K562 (cell line): ENCODE data around the gene CNTROB. TPM values are rescaled to one million over a fixed set of nuclear protein-coding genes. Genes with fewer than 3 reads are reported as not detected.

Experiments
- ATAC-seq: fragments of 200-7000 bp; cut with Tn5 transposase; 3 replicates; pipeline ENCODE4 v1.9.1; 2020; ENCODE audit warnings: moderate library complexity
- BruUV-seq: library from RNA; stranded (reverse); fragments of 400-500 nt; replicated peaks from 2 replicates; lab custom pipeline; 2021; lab: Mats Ljungman, UMichigan
- CTCF ChIA-PET: fragments of 300-600 bp; formaldehyde crosslinking; extraction: SDS; loops from one replicate; lab custom pipeline; 2021; ENCODE audit warnings: low intra/inter-chr PET ratio; lab: Yijun Ruan, JAX
- POLR2A ChIA-PET: fragments of 300-600, 350-650 bp; sonication (Branson Sonifier 250); formaldehyde crosslinking; extraction: SDS; loops from one replicate; lab custom pipeline; 2021; ENCODE audit warnings: antibody characterized with exemption, inconsistent platforms; lab: Yijun Ruan, JAX
- DNase-seq, 4 experiments: peaks; one replicate each; pipeline versions ENCODE4 v3.0.0 to v3.0.0-alpha.2; 2011 to 2018; ENCODE audit warnings: low spot score in 3 of 4, mixed read lengths in 3 of 4; ENCODE audit errors: extremely low read depth in 1 of 4
- FAIRE-seq: peaks from 2 replicates; lab custom pipeline; 2011; peaks lifted over from hg19 to GRCh38; lab: Jason Lieb, UNC
- H2AFZ ChIP-seq: 2 replicates; pipeline ENCODE4 v1.6.0; 2011; ENCODE audit warnings: low read depth, low read length, control low read depth, inconsistent platforms
- H3K27ac ChIP-seq: fragments of 200-600 bp; 3 replicates; pipeline ENCODE4 v1.8.0; 2011; ENCODE audit warnings: low read depth, mild to moderate bottlenecking, control low read depth, inconsistent platforms, low read length, moderate library complexity, mixed read lengths; ENCODE audit errors: extremely low read depth
- H3K27me3 ChIP-seq, 2 experiments: fragments of 300-600 bp in 1 of 2; 2 replicates in 1 of 2; 3 replicates in 1 of 2; pipeline versions ENCODE4 v1.6.0 to v1.8.0; 2011; ENCODE audit warnings: inconsistent platforms in 2 of 2, low read length in 2 of 2, mild to moderate bottlenecking in 1 of 2, mixed read lengths in 1 of 2, moderate library complexity in 1 of 2; ENCODE audit not compliant: control insufficient read depth in 2 of 2, insufficient read depth in 2 of 2
- H3K36me3 ChIP-seq: fragments of 300-600 bp; 3 replicates; pipeline ENCODE4 v1.8.0; 2011; ENCODE audit warnings: mild to moderate bottlenecking, low read length, inconsistent platforms; ENCODE audit not compliant: control insufficient read depth, insufficient read depth
- H3K4me1 ChIP-seq, 2 experiments: fragments of 200-600 bp in 1 of 2; replicated peaks in 1 of 2; 2 replicates in 1 of 2; 3 replicates in 1 of 2; pipeline versions ENCODE4 v1.5.1 to v1.8.0; 2011; ENCODE audit warnings: inconsistent platforms in 2 of 2, low read length in 2 of 2, mild to moderate bottlenecking in 1 of 2, mixed read lengths in 1 of 2, moderate library complexity in 1 of 2; ENCODE audit not compliant: control insufficient read depth in 2 of 2, insufficient read depth in 2 of 2
- H3K4me2 ChIP-seq: 2 replicates; pipeline ENCODE4 v1.6.1; 2011; ENCODE audit warnings: low read length, control low read depth, inconsistent platforms, mixed read lengths; ENCODE audit not compliant: insufficient read depth
- H3K4me3 ChIP-seq: fragments of 200-600 bp; sonication (generic), shearing (Covaris generic); 2 replicates; pipeline ENCODE4 v1.5.1; 2016; ENCODE audit warnings: control low read depth, inconsistent platforms
- H3K79me2 ChIP-seq: fragments of 200-600 bp; 3 replicates; pipeline ENCODE4 v1.8.0; 2011; ENCODE audit warnings: low read length, inconsistent platforms; ENCODE audit not compliant: control insufficient read depth, insufficient read depth
- H3K9ac ChIP-seq, 2 experiments: 2 replicates each; pipeline versions ENCODE4 v1.6.0 to v1.6.1; 2011; ENCODE audit warnings: low read depth in 2 of 2, low read length in 2 of 2, control low read depth in 1 of 2, inconsistent platforms in 1 of 2, mild to moderate bottlenecking in 1 of 2, mixed read lengths in 1 of 2; ENCODE audit not compliant: insufficient read depth in 1 of 2
- H3K9me1 ChIP-seq: one replicate; pipeline ENCODE4 v1.6.0; 2011; ENCODE audit warnings: inconsistent platforms, mild to moderate bottlenecking, low read length, moderate library complexity; ENCODE audit not compliant: control insufficient read depth, insufficient read depth
- H3K9me3 ChIP-seq: replicated peaks from 2 replicates; pipeline ENCODE4 v1.5.1; 2011; ENCODE audit warnings: low read depth, low read length, inconsistent platforms; ENCODE audit not compliant: control insufficient read depth, insufficient read depth
- H4K20me1 ChIP-seq: replicated peaks from 2 replicates; pipeline ENCODE4 v1.6.1; 2011; ENCODE audit warnings: low read length, inconsistent platforms, mixed read lengths; ENCODE audit not compliant: control insufficient read depth, insufficient read depth
- DDX20 ChIP-seq: fragments of 450-650 bp; IDR thresholded peaks from 2 replicates; pipeline ENCODE4 v1.6.1; 2016; ENCODE audit warnings: missing genetic modification characterization, low read depth, mild to moderate bottlenecking, missing compliant biosample characterization, moderate library complexity
- DLX4 ChIP-seq: fragments of 250-450 bp; sonication (Bioruptor Pico); IDR thresholded peaks from 2 replicates; pipeline ENCODE4 v1.6.1; 2021; ENCODE audit warnings: mild to moderate bottlenecking
- PHF8 ChIP-seq: fragments of 200-600 bp; sonication (generic); IDR thresholded peaks from 2 replicates; pipeline ENCODE4 v1.6.1; 2012; ENCODE audit warnings: mixed run types, mild to moderate bottlenecking, inconsistent platforms, low read length, moderate library complexity, borderline replicate concordance
- SMAD4 ChIP-seq: fragments of 250-450 bp; sonication (Bioruptor Pico); conservative IDR thresholded peaks from 2 replicates; pipeline ENCODE4 v1.8.0; 2021; ENCODE audit warnings: inconsistent platforms, mild to moderate bottlenecking, moderate library complexity
- WHSC1 ChIP-seq: IDR thresholded peaks from one replicate; pipeline ENCODE4 v1.6.1; 2012; ENCODE audit warnings: low read length, control low read depth, inconsistent platforms
- ZNF436 ChIP-seq: fragments of 250-450, 450-650 bp; sonication (Bioruptor Pico); formaldehyde crosslinking; IDR thresholded peaks from 2 replicates; pipeline ENCODE4 v1.7.0; 2020; ENCODE audit warnings: mild to moderate bottlenecking
- WGBS: fragments of 100-300 bp; shearing (Covaris generic); methylation state at CpG from one replicate; pipeline ENCODE4 v1.1.6; 2016; ENCODE audit warnings: low coverage, mixed read lengths; ENCODE audit not compliant: insufficient coverage; ENCODE audit errors: missing lambda C conversion rate; 5-methylcytosine and 5-hydroxymethylcytosine counted together
- in situ Hi-C: fragments of 300-500 bp; cut with MboI; formaldehyde crosslinking; loops from 4 replicates; pipeline ENCODE4 v1.15.0; 2018; ENCODE audit warnings: inconsistent platforms, mixed read lengths
- intact Hi-C: fragments of 100-400 bp; cut with micrococcal nuclease; formaldehyde crosslinking; loops from 2 replicates; pipeline ENCODE4 v1.14.2; 2022
- polyA plus RNA-seq, 8 experiments: library from polyadenylated mRNA; depleted of rRNA in 4 of 8; stranded (reverse) in 5 of 8; unstranded in 3 of 8; fragments of >200 nt; fragmentation: Nextera tagmentation in 2 of 8; fragmentation: Illumina TruSeq in 1 of 8; extraction: Ambion mirVana in 2 of 8; extraction: Trizol in 1 of 8; gene quantifications; 2 replicates each; pipeline versions ENCODE4 v1.2.1 to v1.2.3, GENCODE V29; 2011 to 2014; ENCODE audit warnings: inconsistent platforms in 1 of 8, missing spikeins in 1 of 8
- total RNA-seq, 7 experiments: library from RNA; depleted of rRNA in 6 of 7; stranded (reverse); fragments of >200 nt in 6 of 7; fragmentation: Illumina TruSeq in 2 of 7; extraction: Trizol in 2 of 7; gene quantifications; 2 replicates each; pipeline versions ENCODE4 v1.2.1 to v1.2.3, GENCODE V29; 2011 to 2021; ENCODE audit warnings: low replicate concordance in 1 of 7

The CNTROB gene
- total and polyA plus RNA-seq, 9 of the 15 experiments (the other 6 are each of a cell fraction or from before 2014, with no cell fraction given): 1.9 to 33.3 (median 23.0) TPM

DNA sequence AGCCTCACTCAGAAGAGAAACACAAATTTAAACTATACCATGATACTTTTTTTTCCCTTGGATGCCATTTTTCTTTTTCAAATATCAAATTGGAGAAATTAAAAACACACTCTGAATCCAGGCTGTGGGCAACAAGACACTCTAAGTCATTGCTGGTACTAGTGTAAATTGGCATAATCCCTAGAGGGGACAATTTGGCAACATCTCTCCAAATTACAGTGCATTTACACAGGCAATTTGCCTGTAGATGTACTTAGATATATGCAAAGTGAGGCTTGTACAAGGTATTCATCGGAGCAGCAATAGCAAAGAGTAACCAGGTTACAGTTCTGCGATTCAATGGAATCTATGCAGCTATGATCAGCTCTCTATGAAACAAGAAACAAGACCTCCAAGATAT lies 63.7 kb downstream of the CNTROB start:
- FAIRE-seq (no peak), ATAC-seq (no peak), DNase-seq (no peak)
- Histone ChIP-seq H2AFZ (no peak overlapping the region), H4K20me1 (no peaks in the 10 kb centered on the region), H3K9ac (no peak overlapping the region), H3K9me1 (no peaks in the 10 kb centered on the region), H3K4me2 (no peak overlapping the region), H3K79me2 (no peaks in the 10 kb centered on the region), H3K4me3 (no peak overlapping the region), H3K4me1 (no peaks in the 10 kb centered on the region; a peak in 2 of 5 replicates), H3K36me3 (no peaks in the 10 kb centered on the region), H3K27me3 (peaks cover 4 to 14% of the 10 kb centered on the region in 2 experiments; a peak in 3 of 5 replicates), H3K9me3 (no peaks in the 10 kb centered on the region), H3K27ac (no peak overlapping the region)
- CTCF ChIA-PET: interaction anchor here (1.7 kb wide), 1 partner anchor 83 kb away, joined by 9 read pairs; no protein-coding TSS in a partner anchor
- POLR2A ChIA-PET: no interaction called here
- WGBS: 5% methylated on average over 2 of the region's 2 CpGs
- in situ Hi-C loops: no loop called here
- BruUV-seq: no TSS peak
- intact Hi-C loops: loop anchor here (10.0 kb wide), 1 partner anchor 59 kb away; no protein-coding TSS in a partner anchor
- TF ChIP-seq DDX20 (tag) (no peak), ZNF436 (no peak), PHF8 (no peak), WHSC1 (no peak), DLX4 (no peak), SMAD4 (CRISPR knock-in tag) (no peak)
